Stimulated activated CD8-positive, alpha-beta memory T cell treated with anti-CD3 and anti-CD28 coated beads, Interleukin-2, amount 100 ng/mL, for 1 hour (primary cell): Measurements from ENCODE around the gene CACNG5.

Experiments
- DNase-seq, 2 donors: peaks; one replicate each; pipeline ENCODE4 v3.0.0-alpha.2; 2020; ENCODE audit warnings: low read depth in 2 of 2

CACNG5 gene, protein sequence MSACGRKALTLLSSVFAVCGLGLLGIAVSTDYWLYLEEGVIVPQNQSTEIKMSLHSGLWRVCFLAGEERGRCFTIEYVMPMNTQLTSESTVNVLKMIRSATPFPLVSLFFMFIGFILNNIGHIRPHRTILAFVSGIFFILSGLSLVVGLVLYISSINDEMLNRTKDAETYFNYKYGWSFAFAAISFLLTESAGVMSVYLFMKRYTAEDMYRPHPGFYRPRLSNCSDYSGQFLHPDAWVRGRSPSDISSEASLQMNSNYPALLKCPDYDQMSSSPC

GRCh38 chr17:66834919-66835454 lies at the start of gene CACNG5:
CACNG5 (plus strand) TSS chr17:66835117; CDS start chr17:66877333, 42,216 bp downstream.
- no peak for DNase-seq

GRCh38 chr17:66786107-66786506 lies 48.8 kb upstream of the CACNG5 start:
- no peak for DNase-seq

- DNase-seq = no peak
These were observed 47.0 kb upstream of the CACNG5 start for GRCh38 chr17:66787914-66788313.

GRCh38 chr17:66789093-66789492 lies 45.8 kb upstream of the CACNG5 start:
- DNase-seq = no peak

GRCh38 chr17:66789961-66790437 lies 44.9 kb upstream of the CACNG5 start:
- no peak for DNase-seq

DNA sequence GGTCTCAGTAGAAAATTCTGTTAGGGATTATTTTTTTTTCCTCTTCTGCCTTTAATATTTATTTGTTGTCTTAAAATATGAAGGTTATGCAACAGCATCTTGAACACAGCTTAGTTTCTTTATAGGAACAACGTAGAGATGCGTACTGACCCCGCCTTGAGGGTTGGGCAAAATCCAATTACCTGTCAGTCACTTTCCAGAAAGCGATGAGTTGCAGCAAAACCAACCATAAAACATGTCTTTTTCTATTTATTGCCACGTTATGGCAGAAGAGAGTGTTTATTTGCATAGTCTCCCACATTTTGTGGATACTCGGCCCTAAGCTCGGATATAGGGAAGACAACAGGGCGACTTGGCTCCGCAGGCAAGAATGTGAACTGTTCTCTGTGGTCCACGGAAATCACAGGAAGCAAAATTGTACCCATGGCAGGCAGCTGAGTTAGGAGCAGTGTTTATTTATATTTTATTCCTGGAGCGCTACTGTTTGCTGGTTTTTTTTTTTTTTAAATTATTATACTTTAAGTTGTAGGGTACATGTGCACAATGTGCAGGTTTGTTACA lies 44.3 kb upstream of the CACNG5 start:
- no peak for DNase-seq

GRCh38 chr17:66791347-66791746 lies 43.6 kb upstream of the CACNG5 start:
- no peak for DNase-seq

- no peak for DNase-seq
These were observed 41.1 kb upstream of the CACNG5 start for GRCh38 chr17:66793814-66794213.

DNA sequence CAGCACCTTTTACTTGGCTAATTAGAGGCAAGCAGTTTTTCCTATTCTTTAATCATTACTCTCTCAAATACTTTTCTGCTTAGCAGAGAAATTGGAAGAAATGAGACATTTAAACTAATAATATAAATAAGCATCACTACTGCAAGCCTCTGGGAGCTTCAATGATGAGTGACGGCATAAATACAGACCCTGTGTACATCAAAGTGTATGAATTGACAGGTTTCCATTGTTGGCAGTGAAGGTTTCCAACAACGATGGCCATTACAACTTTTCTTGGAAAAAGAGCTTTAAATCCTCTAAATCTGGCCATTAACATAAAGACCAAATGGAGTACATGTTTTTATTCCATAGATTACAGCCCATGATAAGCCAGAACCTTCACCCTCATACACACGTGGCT lies 39.4 kb upstream of the CACNG5 start:
- DNase-seq = no peak

DNA sequence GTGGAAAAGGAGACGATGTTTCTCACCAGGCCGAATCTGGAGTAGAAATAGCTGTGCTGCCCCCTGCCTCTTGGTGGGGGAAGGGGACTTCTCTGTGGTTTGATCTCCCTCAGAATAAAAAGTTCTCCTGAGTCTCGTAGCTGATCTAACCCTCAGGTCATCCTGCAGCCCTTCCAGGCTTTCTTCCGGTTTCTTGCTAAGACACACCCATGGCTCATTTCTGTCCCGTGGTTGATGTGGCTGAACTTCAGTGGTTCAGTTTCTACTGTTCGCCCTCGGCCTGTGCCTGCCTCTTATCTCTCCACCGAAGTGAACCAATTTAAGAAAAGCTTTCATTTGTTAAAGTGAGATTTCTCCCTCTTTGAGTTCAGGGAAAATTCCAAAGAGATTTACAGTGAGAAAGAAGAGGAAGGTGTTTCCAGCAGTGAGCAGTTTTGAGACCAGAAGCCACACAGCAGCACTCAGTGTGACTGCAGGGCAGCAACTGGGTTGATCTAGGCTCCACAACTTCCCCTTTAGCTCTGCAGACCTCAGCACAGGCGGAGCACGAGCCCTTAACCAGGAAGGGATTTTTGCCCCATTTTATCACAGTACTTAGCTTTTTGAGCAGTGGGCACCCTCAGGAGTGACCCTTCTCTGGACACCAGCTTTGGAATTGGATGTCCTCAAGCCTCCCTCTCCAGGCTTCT lies 34.9 kb upstream of the CACNG5 start:
- DNase-seq = no peak

GRCh38 chr17:66803474-66803951 lies 31.4 kb upstream of the CACNG5 start:
- DNase-seq = no peak

DNA sequence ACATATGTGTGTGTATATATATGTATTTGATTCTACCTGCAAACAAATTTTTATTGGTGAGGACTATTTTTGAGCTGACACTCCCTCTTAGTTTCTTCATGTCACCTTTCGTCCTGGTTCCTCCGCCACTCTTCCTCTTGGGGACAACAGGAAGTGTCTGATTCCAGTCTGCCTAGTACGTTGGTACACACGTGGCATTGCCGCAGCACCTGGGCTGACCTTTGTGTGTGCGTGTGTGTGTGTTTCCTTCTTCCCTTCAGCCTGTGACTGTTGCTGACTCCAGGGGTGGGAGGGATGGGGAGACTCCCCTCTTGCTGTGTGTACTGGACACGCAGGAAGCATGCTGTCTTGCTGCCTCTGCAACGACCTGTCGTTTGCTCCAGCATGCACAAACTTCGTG lies 29.4 kb upstream of the CACNG5 start:
- DNase-seq = no peak

- no peak for DNase-seq
These were observed 27.7 kb upstream of the CACNG5 start for GRCh38 chr17:66807182-66807581.

- DNase-seq = no peak
These were observed 25.5 kb upstream of the CACNG5 start for GRCh38 chr17:66809408-66809807.

DNA sequence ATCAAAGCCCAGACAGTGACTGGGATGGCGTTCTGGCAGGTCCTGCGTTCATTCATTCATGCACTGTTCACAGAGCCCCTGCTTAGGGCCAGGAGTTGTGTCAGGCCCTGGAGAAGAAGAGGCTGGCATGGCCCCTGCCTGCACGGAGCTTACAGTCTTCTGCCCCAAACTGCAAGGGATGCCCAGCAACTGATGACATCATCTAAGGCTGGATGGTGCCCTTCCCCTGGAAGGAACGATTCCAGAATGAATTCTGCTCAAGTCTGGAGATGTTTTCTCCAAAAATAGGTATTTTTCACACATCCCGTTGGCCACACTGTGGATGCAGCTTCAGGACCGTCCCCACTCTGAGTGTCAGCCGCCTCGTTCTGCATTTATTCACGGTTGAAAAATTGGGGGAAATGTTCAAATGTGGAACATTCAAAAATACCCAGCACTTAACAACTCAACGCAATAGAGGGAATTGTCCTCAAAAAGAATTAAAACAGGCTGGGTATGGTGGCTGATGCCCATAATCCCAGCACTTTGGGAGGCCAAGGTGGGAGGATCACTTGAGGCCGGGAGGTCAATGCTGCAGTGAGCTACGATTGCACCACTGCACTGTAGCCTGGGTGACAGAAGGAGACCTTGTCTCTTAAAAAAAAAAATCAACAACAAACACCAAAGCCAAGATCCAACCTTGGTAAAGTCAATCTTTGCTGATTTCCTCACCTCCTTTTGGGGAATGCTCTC lies 23.8 kb upstream of the CACNG5 start:
- DNase-seq = no peak

- no peak for DNase-seq
These were observed 23.2 kb upstream of the CACNG5 start for GRCh38 chr17:66811683-66812054.

GRCh38 chr17:66812571-66812970 lies 22.3 kb upstream of the CACNG5 start:
- DNase-seq = no peak

DNA sequence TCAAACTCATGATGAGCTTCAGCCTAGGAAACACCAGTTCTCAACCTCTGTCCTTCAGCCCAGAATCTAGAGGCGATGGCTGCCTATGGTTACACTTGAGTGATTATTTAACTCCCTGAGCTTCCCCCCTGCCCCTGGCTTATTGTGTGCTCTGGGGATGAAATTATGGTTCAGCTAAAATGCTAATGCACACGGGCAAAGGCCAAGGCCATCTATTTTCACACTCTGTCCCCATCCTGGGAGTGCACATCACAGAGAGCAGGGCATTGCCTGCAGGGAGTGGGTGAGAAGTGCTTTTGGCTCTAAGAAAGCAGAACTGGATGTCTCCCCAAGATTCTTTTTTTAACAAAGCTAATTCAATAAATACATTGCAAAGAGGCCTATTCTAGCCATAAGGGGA lies 21.6 kb upstream of the CACNG5 start:
- DNase-seq = no peak

GRCh38 chr17:66814026-66814425 lies 20.9 kb upstream of the CACNG5 start:
- no peak for DNase-seq

DNA sequence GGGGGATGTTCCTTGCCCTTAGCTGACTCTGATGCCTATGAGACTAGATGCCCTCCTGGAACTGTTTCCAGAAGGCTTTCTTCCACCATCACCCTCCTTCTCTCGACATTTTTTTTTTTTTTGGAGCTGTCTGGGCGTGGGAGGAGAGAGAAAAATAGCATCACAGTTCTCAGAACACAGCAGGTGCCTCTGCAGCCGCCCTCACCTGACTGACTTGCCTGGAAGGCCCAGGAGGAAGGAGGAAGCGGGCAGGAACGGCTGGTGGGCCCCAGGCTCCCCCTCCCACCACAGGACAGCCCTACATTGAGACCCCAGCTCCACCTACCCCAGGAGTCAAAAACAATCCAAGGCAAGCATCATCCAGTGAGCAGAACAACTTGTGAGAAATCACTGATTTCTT lies 20.3 kb upstream of the CACNG5 start:
- DNase-seq = no peak

- DNase-seq = no peak
These were observed 17.2 kb upstream of the CACNG5 start for GRCh38 chr17:66817750-66818149.

DNA sequence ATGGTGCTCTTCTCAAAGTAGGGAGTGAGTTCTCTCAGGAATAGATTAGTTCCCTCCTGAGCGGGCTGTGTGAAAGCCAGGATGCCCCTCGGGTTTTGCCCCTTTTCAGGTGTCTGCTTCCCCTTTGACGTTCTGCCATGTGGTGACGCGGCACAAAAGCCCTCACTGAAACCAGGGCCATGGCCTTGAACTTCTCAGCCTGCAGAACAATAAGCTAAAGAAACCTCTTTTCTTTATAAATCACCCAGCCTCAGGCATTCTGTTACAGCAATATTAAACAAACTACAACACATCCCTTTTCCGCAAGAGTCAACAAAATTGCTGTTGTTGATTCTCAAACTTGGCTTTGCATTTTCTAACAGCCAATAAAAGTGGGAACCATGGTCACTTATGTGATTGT lies 15.5 kb upstream of the CACNG5 start:
- no peak for DNase-seq
